Uterus (tissue), 4 donors: Measurements from ENCODE around the gene CAVIN3. TPM values are rescaled to one million over a fixed set of nuclear protein-coding genes. Genes with fewer than 3 reads are reported as not detected.

ENCODE experiments used
- DNase-seq, 2 donors: peaks; one replicate each; pipeline ENCODE4 v3.0.0-alpha.2; 2019 to 2020
- H3K27ac ChIP-seq, 2 donors: fragments of 200-600 bp; sonication (generic); 1 replicate in 1 of 2; 2 replicates in 1 of 2; pipeline ENCODE4 v1.5.1; 2016 to 2018
- H3K27me3 ChIP-seq, 2 donors: fragments of 200-600 bp; sonication (generic); one replicate each; pipeline ENCODE4 v1.5.1; 2018 to 2019; ENCODE audit warnings: control low read depth in 1 of 2
- H3K36me3 ChIP-seq, 2 donors: fragments of 200-600 bp; sonication (generic); one replicate each; pipeline ENCODE4 v1.5.1; 2019; ENCODE audit warnings: control low read depth in 1 of 2
- H3K4me1 ChIP-seq, 2 donors: fragments of 200-600 bp; sonication (generic); one replicate each; pipeline ENCODE4 v1.5.1; 2018 to 2019; ENCODE audit warnings: control low read depth in 1 of 2
- H3K4me3 ChIP-seq, 2 donors: fragments of 200-600 bp; sonication (generic); 1 replicate in 1 of 2; 2 replicates in 1 of 2; pipeline ENCODE4 v1.5.1; 2018 to 2019; ENCODE audit warnings: mild to moderate bottlenecking in 1 of 2
- H3K9me3 ChIP-seq, 2 donors: fragments of 200-600 bp; sonication (generic); one replicate each; pipeline ENCODE4 v1.5.1; 2019; ENCODE audit warnings: control low read depth in 1 of 2
- POLR2A ChIP-seq, 2 donors: fragments of 450-650 bp; IDR thresholded peaks; one replicate each; pipeline ENCODE4 v1.6.1; 2016; ENCODE audit warnings: antibody characterized with exemption in 2 of 2, mild to moderate bottlenecking in 1 of 2, moderate library complexity in 1 of 2
- intact Hi-C: fragments of 100-400 bp; cut with DNase I; formaldehyde crosslinking; loops from one replicate; pipeline ENCODE4 v1.15.1; 2023; ENCODE audit warnings: low total_unique reads
- total RNA-seq, 4 donors: library from RNA; depleted of rRNA in 3 of 4; stranded (reverse); fragments of >200 nt in 3 of 4; gene quantifications; one replicate each; pipeline versions ENCODE4 v1.1.0 to v1.2.4, GENCODE V29; 2014 to 2023
- TF ChIP-seq, protein P1 (sequence below), 4 experiments: fragments of 200-600 bp in 2 of 4; fragments of 450-650 bp in 2 of 4; sonication (generic) in 2 of 4; IDR thresholded peaks; one replicate each; pipeline ENCODE4 v1.5.1; 2016 to 2019; ENCODE audit warnings: antibody characterized with exemption in 4 of 4, mild to moderate bottlenecking in 2 of 4, moderate library complexity in 1 of 4
- donor health status: DM: yes; HTN: yes; CAD: no.

CAVIN3 gene
- total RNA-seq, 4 donors from 2014 or later: 78.8 to 388 (median 107) TPM

DNA sequence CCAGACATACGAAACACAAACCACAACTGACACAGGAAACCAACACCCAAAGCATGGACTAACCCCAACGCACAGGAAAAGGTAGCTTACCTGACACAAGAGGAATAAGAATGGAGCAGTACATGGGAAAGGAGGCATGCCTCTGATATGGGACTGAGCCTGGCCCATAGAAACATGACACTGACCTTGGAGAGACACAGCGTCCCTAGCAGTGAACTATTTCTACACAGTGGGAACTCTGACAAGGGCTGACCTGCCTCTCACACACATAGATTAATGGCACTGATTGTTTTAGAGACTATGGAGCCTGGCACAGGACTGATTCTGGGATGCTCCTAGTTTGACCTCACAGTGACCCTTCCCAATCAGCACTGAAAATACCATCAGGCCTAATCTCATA lies 48.7 kb downstream of the CAVIN3 start:
- no peaks in the 10 kb centered on the region for H3K9me3 ChIP-seq
- H3K27ac ChIP-seq: no peak overlapping the region
- H3K4me1 ChIP-seq: no peaks in the 10 kb centered on the region
- TF ChIP-seq POLR2A (IDR thresholded peaks at IDR 0.05): no peak
- TF ChIP-seq, protein P1, sequence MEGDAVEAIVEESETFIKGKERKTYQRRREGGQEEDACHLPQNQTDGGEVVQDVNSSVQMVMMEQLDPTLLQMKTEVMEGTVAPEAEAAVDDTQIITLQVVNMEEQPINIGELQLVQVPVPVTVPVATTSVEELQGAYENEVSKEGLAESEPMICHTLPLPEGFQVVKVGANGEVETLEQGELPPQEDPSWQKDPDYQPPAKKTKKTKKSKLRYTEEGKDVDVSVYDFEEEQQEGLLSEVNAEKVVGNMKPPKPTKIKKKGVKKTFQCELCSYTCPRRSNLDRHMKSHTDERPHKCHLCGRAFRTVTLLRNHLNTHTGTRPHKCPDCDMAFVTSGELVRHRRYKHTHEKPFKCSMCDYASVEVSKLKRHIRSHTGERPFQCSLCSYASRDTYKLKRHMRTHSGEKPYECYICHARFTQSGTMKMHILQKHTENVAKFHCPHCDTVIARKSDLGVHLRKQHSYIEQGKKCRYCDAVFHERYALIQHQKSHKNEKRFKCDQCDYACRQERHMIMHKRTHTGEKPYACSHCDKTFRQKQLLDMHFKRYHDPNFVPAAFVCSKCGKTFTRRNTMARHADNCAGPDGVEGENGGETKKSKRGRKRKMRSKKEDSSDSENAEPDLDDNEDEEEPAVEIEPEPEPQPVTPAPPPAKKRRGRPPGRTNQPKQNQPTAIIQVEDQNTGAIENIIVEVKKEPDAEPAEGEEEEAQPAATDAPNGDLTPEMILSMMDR (IDR thresholded peaks at IDR 0.05): no peak
- intact Hi-C loops: no loop called here
- H3K36me3 ChIP-seq: no peaks in the 10 kb centered on the region
- H3K27me3 ChIP-seq: no peaks in the 10 kb centered on the region
- no peak for DNase-seq
- H3K4me3 ChIP-seq: no peak overlapping the region

DNA sequence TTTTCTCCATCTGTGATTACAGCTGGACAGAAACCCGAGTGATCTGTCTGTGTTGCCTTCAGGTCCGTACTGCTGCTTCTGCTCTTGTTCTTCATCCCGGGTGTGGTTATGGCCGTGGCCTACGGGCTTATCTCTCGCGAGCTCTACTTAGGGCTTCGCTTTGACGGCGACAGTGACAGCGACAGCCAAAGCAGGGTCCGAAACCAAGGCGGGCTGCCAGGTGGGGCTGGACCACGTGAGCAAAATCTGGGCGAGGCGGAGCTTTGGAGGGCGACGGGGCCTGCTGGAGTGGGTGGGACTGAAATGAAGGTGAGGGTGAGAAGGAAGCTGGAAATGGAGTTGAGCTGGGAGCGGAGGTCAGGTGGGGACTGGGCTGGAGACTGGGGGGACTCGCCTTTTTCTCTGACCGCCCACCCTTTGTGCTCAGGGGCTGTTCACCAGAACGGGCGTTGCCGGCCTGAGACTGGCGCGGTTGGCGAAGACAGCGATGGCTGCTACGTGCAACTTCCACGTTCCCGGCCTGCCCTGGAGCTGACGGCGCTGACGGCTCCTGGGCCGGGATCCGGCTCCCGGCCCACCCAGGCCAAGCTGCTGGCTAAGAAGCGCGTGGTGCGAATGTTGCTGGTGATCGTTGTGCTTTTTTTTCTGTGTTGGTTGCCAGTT lies 49.6 kb downstream of the CAVIN3 start:
- no peak for DNase-seq
- Histone ChIP-seq H3K4me3 (no peak overlapping the region), H3K36me3 (no peaks in the 10 kb centered on the region), H3K27me3 (no peaks in the 10 kb centered on the region), H3K9me3 (no peaks in the 10 kb centered on the region), H3K27ac (no peak overlapping the region), H3K4me1 (no peaks in the 10 kb centered on the region)
- intact Hi-C loops: no loop called here
- TF ChIP-seq, protein P1 (IDR thresholded peaks at IDR 0.05): no peak
- TF ChIP-seq POLR2A (IDR thresholded peaks at IDR 0.05): no peak

DNA sequence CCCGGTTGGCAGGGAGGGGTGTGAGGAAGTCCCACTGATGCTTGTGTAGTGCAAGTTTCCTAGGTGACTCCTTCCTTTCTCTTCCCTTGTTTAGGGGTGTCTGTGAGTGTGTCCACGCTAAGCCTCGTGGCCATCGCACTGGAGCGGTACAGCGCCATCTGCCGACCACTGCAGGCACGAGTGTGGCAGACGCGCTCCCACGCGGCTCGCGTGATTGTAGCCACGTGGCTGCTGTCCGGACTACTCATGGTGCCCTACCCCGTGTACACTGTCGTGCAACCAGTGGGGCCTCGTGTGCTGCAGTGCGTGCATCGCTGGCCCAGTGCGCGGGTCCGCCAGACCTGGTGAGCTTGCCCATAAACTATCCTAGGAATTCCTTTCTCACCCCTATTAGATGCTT lies 50.3 kb downstream of the CAVIN3 start:
- Histone ChIP-seq H3K9me3 (no peaks in the 10 kb centered on the region), H3K36me3 (no peaks in the 10 kb centered on the region), H3K27me3 (no peaks in the 10 kb centered on the region), H3K4me1 (no peaks in the 10 kb centered on the region), H3K4me3 (no peak overlapping the region), H3K27ac (no peak overlapping the region)
- intact Hi-C loops: no loop called here
- no peak for DNase-seq
- TF ChIP-seq POLR2A (IDR thresholded peaks at IDR 0.05): no peak
- TF ChIP-seq, protein P1 (IDR thresholded peaks at IDR 0.05): no peak

Other genes with a start within 250 kb of the CAVIN3 start
- not detected for gene OR56B4, start 212.8 kb downstream of the CAVIN3 start, total RNA-seq
- gene OR52B2, start 150.2 kb downstream of the CAVIN3 start, total RNA-seq: not detected
- gene OR52W1, start 121.3 kb downstream of the CAVIN3 start, total RNA-seq: not detected
- not detected for gene C11orf42, start 114.9 kb downstream of the CAVIN3 start, total RNA-seq
- 10 to 100 TPM; 15.4 to 39.8 (median 30.7) TPM for gene FHIP1B, start 85.9 kb downstream of the CAVIN3 start, total RNA-seq
- gene CNGA4, start 81.4 kb downstream of the CAVIN3 start, total RNA-seq: under 1 TPM in 3 of 4 donors, not detected in 1; 0.26 to 0.90 (median 0.30) TPM
- gene CCKBR, start 60.7 kb downstream of the CAVIN3 start, total RNA-seq: not detected
- 10 to 100 TPM in 3 of 4 donors, 1 to 10 TPM in 1; 5.9 to 36.4 (median 26.0) TPM for gene SMPD1, start 70.0 kb upstream of the CAVIN3 start, total RNA-seq
- gene APBB1, start 98.6 kb upstream of the CAVIN3 start, total RNA-seq: 100 to 1,000 TPM in 1 of 4 donors, 10 to 100 TPM in 3; 16.2 to 110 (median 38.0) TPM
- gene HPX, start 120.5 kb upstream of the CAVIN3 start, total RNA-seq: 10 to 100 TPM in 1 of 4 donors, 1 to 10 TPM in 1, under 1 TPM in 1, not detected in 1; 0.29 to 28.6 (median 1.1) TPM
- gene TRIM3, start 153.4 kb upstream of the CAVIN3 start, total RNA-seq: 10 to 100 TPM in 3 of 4 donors, 1 to 10 TPM in 1; 9.5 to 42.4 (median 29.6) TPM
- gene ARFIP2, start 160.8 kb upstream of the CAVIN3 start, total RNA-seq: 10 to 100 TPM; 34.4 to 58.5 (median 51.8) TPM
- gene TIMM10B, start 161.0 kb upstream of the CAVIN3 start, total RNA-seq: 10 to 100 TPM in 3 of 4 donors, 1 to 10 TPM in 1; 7.9 to 40.7 (median 28.4) TPM
- 10 to 100 TPM in 3 of 4 donors, 1 to 10 TPM in 1; 9.4 to 32.5 (median 22.5) TPM for gene DNHD1, start 176.8 kb upstream of the CAVIN3 start, total RNA-seq